Inferior parietal cortex (tissue), 1 donor: Measurements from ENCODE around the gene PRR36.

Experiments
- DNase-seq: peaks from one replicate; pipeline ENCODE4 v3.0.0-alpha.2; 2016; ENCODE audit errors: extremely low spot score

The PRR36 gene

GRCh38 chr19:7872306-7873204, 1.6 kb downstream of the PRR36 start:
- DNase-seq = no peak

- peak; percentile 55 for DNase-seq
Observed at GRCh38 chr19:7871437-7872305, 2.5 kb downstream of the PRR36 start.

- DNase-seq = peak; percentile 46
Observed at GRCh38 chr19:7870571-7871436, 3.4 kb downstream of the PRR36 start.

- DNase-seq = no peak
Observed at GRCh38 chr19:7869910-7870511, 4.2 kb downstream of the PRR36 start.

GRCh38 chr19:7869453-7869909, 4.7 kb downstream of the PRR36 start:
- DNase-seq = no peak

GRCh38 chr19:7868671-7869452, 5.3 kb downstream of the PRR36 start:
- DNase-seq = peak; percentile 59

GRCh38 chr19:7868326-7868670, 5.9 kb downstream of the PRR36 start:
- no peak for DNase-seq

- no peak for DNase-seq
Observed at GRCh38 chr19:7867092-7867844, 6.9 kb downstream of the PRR36 start.

GRCh38 chr19:7866399-7867091, 7.6 kb downstream of the PRR36 start:
- no peak for DNase-seq

GRCh38 chr19:7865262-7865911, 8.8 kb downstream of the PRR36 start:
- DNase-seq = no peak

GRCh38 chr19:7864690-7865074, 9.5 kb downstream of the PRR36 start:
- no peak for DNase-seq

- no peak for DNase-seq
Observed at GRCh38 chr19:7863971-7864689, 10.1 kb downstream of the PRR36 start.

- no peak for DNase-seq
Observed at GRCh38 chr19:7863157-7863970, 10.8 kb downstream of the PRR36 start.

GRCh38 chr19:7862413-7862951, 11.7 kb downstream of the PRR36 start:
- DNase-seq = no peak

GRCh38 chr19:7861619-7862412, 12.4 kb downstream of the PRR36 start:
- DNase-seq = no peak
